Myocyte (in vitro differentiated cells): ENCODE results near the gene ARHGAP27. TPM values are rescaled to one million over a fixed set of nuclear protein-coding genes. Genes with fewer than 3 reads are reported as not detected.
"Not testable (repeated sequence)": the region's sequence is repeated elsewhere in the genome, so short reads cannot be mapped to it uniquely, and the experiment has no call there.

ENCODE experiments used
- DNase-seq: peaks from one replicate; pipeline ENCODE4 v3.0.0-alpha.2; 2012; ENCODE audit warnings: low read depth
- total RNA-seq: library from RNA; depleted of rRNA; stranded (reverse); fragments of >200 nt; gene quantifications from 2 replicates; pipeline ENCODE4 v1.2.3, GENCODE V29; 2014

Gene ARHGAP27
- total RNA-seq, 1 donor from 2014 or later: 6.6 TPM

- DNase-seq: no peak
Measured at GRCh38 chr17:45364531-45365390, 67.9 kb downstream of the ARHGAP27 start.

GRCh38 chr17:45363498-45363897, 69.2 kb downstream of the ARHGAP27 start:
- DNase-seq: peak; percentile 92

GRCh38 chr17:45361976-45362375, 70.7 kb downstream of the ARHGAP27 start:
- DNase-seq: no peak

- DNase-seq: no peak
Measured at GRCh38 chr17:45361451-45361850, 71.2 kb downstream of the ARHGAP27 start.

GRCh38 chr17:45357364-45357997, 75.2 kb downstream of the ARHGAP27 start:
- DNase-seq: no peak

- no peak for DNase-seq
Measured at GRCh38 chr17:45355087-45355486, 77.6 kb downstream of the ARHGAP27 start.

GRCh38 chr17:45353043-45353442, 79.6 kb downstream of the ARHGAP27 start:
- DNase-seq: no peak

GRCh38 chr17:45351831-45352230, 80.8 kb downstream of the ARHGAP27 start:
- DNase-seq: no peak

GRCh38 chr17:45347444-45347843, 85.2 kb downstream of the ARHGAP27 start:
- no peak for DNase-seq

- no peak for DNase-seq
Measured at GRCh38 chr17:45346216-45347015, 86.3 kb downstream of the ARHGAP27 start.

GRCh38 chr17:45345554-45346215, 87.0 kb downstream of the ARHGAP27 start:
- peak; percentile 17 for DNase-seq

- no peak for DNase-seq
Measured at GRCh38 chr17:45345246-45345553, 87.5 kb downstream of the ARHGAP27 start.

GRCh38 chr17:45343967-45344664, 88.6 kb downstream of the ARHGAP27 start:
- not testable (repeated sequence) for DNase-seq

Other genes starting within 250 kb of the ARHGAP27 start
- gene FMNL1, start 211.0 kb downstream of the ARHGAP27 start, total RNA-seq: 56.3 and 110 TPM in 2 replicates
- gene SPATA32, start 170.8 kb downstream of the ARHGAP27 start, total RNA-seq: not detected in 2 replicates
- 9.2 and 16.4 TPM in 2 replicates for gene MAP3K14, start 115.8 kb downstream of the ARHGAP27 start, total RNA-seq
- 16.9 and 30.5 TPM in 2 replicates for gene PLEKHM1, start 57.9 kb upstream of the ARHGAP27 start, total RNA-seq